IPS DF 4.7 (cell line): ENCODE data around the gene ZSCAN5B.
"Not testable (repeated sequence)": the region's sequence is repeated elsewhere in the genome, so short reads cannot be mapped to it uniquely, and the experiment has no call there.

Source experiments
- DNase-seq: peaks from one replicate; pipeline ENCODE4 v3.0.0-alpha.2; 2013; ENCODE audit warnings: low spot score; ENCODE audit errors: extremely low read depth

The ZSCAN5B gene

GRCh38 chr19:56197646-56198045 is at the start of gene ZSCAN5B:
Gene ZSCAN5B, minus strand, starts transcription at chr19:56197783. Its CDS starts 4,731 bp downstream, at chr19:56193052.
- not testable (repeated sequence) for DNase-seq

- not testable (repeated sequence) for DNase-seq
Measured at GRCh38 chr19:56245764-56246163, 48.2 kb upstream of the ZSCAN5B start.

DNA sequence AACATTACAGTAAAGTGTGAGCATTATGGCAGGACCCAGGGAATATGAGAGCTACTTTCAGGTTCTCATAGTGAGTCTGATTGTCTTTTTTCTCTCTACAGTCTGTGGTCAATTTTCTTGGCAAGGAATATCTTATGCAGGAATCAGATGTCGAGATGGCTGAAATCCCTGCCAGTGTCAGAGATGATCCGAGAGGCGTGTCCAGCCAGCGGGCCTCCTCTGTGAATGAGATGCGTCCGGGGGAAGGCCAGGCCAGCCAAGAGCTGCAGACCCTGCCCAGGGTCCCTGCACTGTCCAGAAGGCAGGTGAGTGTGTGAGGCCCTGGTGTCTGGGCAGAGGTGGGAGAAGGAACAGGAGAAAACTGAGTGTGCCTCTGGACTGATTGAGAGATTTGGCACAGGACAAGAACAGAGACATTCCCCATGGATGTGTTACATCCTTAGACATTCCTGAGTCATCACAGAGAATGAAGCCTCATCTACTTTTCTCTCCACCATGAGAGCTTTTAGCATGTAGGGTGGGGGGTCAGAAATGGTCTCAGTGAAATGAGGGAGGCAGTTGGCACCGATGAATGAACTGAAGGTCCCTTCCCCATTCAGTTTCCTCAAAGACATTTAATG is 47.6 kb upstream of the ZSCAN5B start:
- no peak for DNase-seq

DNA sequence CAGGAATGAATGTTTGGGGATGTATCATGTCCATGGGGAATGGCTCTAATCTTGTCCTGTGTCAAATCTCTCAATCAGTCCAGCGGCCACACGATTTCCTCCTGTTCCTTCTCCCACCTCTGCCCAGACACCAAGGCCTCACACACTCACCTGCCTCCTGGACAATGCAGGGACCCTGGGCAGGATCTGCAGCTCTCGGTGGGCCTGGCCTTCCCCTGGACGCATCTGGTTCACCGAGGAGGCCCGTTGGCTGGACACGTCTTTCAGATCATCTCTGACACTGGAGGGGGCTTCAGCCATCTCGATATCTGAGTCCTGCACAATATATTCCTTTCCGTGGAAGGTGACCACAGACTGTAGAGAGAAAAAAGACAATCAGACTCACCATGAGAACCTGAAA is 25.9 kb upstream of the ZSCAN5B start:
- DNase-seq = no peak

- DNase-seq = no peak
Measured at GRCh38 chr19:56222901-56223300, 25.3 kb upstream of the ZSCAN5B start.

DNA sequence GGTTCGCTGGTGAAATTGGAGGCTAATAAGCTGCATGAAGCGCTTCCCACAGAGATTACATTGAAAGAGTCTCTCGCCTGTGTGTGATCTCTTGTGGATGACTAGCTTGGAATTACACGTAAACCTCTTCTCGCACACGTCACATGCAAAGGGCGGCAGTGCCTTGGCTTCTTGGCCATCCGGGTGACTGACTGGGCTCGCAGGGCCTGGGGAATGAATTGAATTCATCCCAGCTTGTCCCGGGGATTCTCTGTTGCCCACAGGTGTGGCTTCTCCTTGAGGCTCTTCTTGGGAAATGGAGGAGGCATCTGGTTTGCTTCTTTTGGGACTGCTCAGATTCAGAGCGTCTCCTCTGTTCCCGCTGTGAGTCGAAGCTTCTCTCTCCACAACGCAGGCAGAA is 24.3 kb upstream of the ZSCAN5B start:
- DNase-seq = no peak

GRCh38 chr19:56221442-56221841 is 23.9 kb upstream of the ZSCAN5B start:
- peak; percentile 11 for DNase-seq

DNA sequence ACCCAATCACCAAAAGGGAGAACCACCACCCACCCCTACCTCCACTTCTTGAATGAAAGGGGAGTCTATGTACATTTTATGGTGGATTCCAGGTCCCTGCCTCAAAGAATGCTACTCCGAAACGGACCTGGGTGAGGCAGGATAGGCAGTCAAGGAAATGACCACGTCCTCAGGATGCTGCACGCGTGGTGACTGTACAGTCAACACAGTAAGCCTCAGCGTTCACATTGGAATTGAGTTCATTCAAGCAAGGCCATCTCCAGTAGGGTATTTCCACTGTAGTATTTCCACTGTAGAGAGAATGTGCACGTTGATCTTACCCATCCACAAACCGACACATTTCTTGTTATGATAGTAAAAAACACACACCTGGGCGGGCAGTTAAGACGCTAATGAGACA is 21.4 kb upstream of the ZSCAN5B start:
- DNase-seq = no peak

- peak; percentile 30 for DNase-seq
Measured at GRCh38 chr19:56217039-56217949, 19.7 kb upstream of the ZSCAN5B start.

- DNase-seq = no peak
Measured at GRCh38 chr19:56211718-56212117, 14.1 kb upstream of the ZSCAN5B start.

DNA sequence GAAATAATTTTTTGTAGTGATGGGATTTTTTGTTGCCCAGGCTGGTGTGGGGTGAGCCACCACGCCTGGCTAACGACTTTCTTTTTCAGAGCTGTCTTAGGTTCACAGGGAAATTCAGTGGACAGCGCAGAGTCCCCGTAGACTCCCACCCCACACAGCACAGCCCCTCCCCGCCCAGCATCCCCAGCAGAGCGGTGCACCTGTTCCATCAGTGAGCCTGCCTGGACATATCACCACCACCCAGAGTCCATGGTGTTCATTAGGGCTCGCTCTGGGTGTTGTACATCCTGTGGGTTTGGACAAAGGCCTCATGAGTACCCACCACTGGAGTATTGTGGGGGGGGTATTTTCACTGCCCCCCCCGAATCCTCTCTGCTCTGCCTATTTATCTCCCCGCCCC is 12.5 kb upstream of the ZSCAN5B start:
- not testable (repeated sequence) for DNase-seq

DNA sequence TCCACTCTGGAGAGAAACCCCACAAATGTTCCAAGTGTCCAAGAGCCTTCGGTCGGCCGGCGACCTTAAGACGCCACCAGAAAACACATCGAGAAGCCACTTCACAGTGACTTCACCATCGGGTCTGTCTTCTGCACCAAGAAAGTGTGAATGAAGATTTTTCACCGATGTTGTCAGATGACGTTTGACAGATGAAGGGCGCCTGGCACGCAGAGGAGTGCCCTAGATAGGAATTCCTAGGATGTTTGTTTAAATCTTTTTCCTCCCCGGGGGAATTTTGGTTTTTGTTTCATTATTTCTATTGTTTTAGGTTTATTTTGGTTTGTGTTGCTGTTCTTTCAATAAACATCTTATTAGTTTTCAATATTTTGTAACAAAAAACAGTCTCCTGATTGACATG is 11.5 kb upstream of the ZSCAN5B start:
- DNase-seq = no peak

DNA sequence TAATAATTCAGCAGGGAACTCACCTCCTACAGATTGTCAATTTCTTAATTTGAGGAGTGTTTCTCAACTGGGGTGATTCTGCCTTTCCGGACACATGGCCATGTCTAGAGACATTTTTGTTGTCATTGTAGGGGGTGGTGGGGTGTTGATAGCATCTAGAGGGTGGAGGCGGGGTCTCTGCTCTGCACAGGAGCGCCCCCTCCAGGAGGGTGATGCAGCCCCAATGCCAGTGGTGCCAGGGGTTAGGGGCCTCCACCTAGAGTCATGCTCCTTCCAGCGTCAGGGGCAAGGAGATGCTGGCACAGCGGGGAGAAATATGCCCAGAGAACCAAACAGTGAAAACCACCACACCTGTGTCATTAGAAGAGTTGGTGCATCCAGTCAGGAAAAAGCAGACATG is 10.0 kb upstream of the ZSCAN5B start:
- DNase-seq = not testable (repeated sequence)

- no peak for DNase-seq
Measured at GRCh38 chr19:56201973-56202372, 4.4 kb upstream of the ZSCAN5B start, which contains the start of gene ZSCAN5C. Gene ZSCAN5C, plus strand, starts transcription at chr19:56202273. Its CDS starts 3,641 bp downstream, at chr19:56205914.

DNA sequence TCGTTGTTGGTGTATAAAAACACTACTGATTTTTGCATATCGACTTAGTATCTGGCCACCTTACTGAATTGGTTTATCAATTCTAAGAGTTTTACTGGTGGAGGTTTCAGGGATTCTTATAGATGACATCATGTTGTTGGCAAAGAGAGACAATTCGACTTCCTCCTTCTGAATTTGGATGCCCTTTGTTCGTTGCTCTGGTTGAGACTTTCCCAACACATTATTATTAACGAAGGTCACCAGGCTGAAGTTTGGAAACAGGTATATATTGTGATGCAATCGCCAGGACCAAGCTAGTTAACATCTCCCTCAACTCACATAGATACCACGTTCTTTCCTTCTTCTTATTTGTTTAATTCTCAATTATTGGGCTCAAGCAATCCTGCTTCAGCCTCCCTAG is 2.1 kb upstream of the ZSCAN5B start:
- no peak for DNase-seq

- no peak for DNase-seq
Measured at GRCh38 chr19:56193981-56194640, 3.5 kb downstream of the ZSCAN5B start.

DNA sequence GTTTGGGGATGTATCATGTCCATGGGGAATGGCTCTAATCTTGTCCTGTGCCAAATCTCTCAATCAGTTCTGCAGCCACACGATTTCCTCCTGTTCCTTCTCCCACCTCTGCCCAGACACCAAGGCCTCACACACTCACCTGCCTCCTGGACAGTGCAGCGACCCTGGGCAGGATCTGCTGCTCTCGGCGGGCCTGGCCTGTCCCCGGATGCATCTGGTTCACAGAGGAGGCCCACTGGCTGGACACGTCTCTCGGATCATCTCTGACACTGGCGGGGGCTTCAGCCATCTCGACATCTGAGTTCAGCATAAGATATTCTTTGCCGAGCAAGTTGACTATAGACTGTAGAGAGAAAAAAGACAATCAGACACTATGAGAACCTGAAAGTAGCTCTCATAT is 5.9 kb downstream of the ZSCAN5B start:
- DNase-seq = no peak

GRCh38 chr19:56191115-56191514 is 6.5 kb downstream of the ZSCAN5B start:
- no peak for DNase-seq

DNA sequence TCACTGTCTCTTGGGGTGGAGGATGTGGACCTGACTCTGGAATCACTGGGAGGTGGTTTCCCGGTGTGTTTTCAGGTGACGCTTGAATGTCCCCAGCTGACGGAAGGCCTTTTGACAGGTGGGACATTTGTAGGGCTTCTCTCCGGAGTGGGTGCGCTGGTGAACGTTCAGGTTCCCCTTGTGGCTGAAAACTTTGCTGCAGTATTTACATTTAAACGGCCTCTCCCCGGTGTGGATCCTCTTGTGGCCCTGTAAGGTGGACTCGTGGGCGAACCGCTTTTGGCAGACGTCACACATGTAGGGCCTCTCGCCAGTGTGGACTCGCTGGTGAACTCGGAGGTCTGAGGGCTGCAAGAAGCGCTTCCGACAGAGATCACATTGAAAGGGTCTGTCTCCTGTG is 7.8 kb downstream of the ZSCAN5B start:
- no peak for DNase-seq

DNA sequence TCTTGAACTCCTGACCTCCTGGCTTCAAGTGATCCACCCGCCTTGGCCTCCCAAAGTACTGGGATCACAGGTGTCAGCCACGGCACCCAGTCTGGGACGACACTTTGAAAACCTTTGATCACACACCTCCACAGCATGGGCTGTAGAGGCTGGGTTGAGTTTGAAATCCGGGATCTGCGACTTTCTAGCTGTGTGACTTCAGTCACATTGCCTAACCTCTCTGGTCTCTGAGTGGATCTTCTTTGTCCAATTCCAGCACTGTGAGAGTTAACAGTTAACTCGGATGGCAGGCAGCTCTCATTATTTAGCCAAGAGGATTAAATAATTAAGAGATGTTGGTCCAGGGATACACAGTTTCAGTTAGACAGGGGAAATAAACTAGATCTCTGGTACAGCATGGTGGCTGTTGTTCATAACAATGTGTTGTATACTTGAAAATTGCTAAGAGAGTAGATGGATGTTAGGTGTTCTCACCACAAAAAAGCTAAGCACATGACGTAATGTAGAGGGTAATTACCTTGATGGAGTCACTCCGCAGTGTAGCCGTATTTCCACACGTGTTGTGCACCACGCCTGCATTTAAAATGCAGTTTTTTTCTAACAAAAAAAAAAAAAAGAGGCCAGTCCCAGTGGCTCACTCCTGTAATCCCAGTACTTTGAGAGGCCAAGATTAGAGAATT is 19.9 kb downstream of the ZSCAN5B start:
- no peak for DNase-seq

- DNase-seq = no peak
Measured at GRCh38 chr19:56176881-56177280, 20.7 kb downstream of the ZSCAN5B start.
